SU-DHL-6 (cell line): ENCODE data around the gene RPTOR.

Experiments
- H2AFZ ChIP-seq: fragments of 200-600 bp; sonication (generic); 2 replicates; pipeline ENCODE4 v1.6.1; 2014; ENCODE audit warnings: low read depth, mild to moderate bottlenecking, moderate library complexity, mixed read lengths, antibody characterized with exemption, low read length; ENCODE audit not compliant: severe bottlenecking
- H3F3A ChIP-seq: fragments of 200-600 bp; shearing (Covaris generic); 2 replicates; pipeline ENCODE4 v1.6.0; 2016; ENCODE audit warnings: antibody characterized with exemption, mild to moderate bottlenecking; ENCODE audit not compliant: insufficient read depth
- H3K27ac ChIP-seq: fragments of 200-600 bp; sonication (generic); 2 replicates; pipeline ENCODE4 v1.5.1; 2016; ENCODE audit warnings: low read depth, mild to moderate bottlenecking, low read length, moderate library complexity, mixed read lengths
- H3K27me3 ChIP-seq: fragments of 200-600 bp; sonication (generic), shearing (Covaris generic); 2 replicates; pipeline ENCODE4 v1.6.0; 2014; ENCODE audit warnings: mild to moderate bottlenecking, low read length
- H3K36me3 ChIP-seq: fragments of 200-600 bp; sonication (generic); 2 replicates; pipeline ENCODE4 v1.6.1; 2014; ENCODE audit warnings: mild to moderate bottlenecking, low read length, mixed read lengths
- H3K4me2 ChIP-seq: fragments of 300-600, 200-600 bp; shearing (Covaris generic), sonication (generic); 2 replicates; pipeline ENCODE4 v1.6.0; 2014; ENCODE audit warnings: low read length, low read depth, mild to moderate bottlenecking; ENCODE audit not compliant: poor library complexity, severe bottlenecking
- H3K4me3 ChIP-seq: fragments of 200-600 bp; sonication (generic); 2 replicates; pipeline ENCODE4 v1.5.1; 2014; ENCODE audit warnings: antibody characterized with exemption, low read length, mild to moderate bottlenecking, mixed read lengths; ENCODE audit not compliant: insufficient read depth, poor library complexity, severe bottlenecking
- H3K79me2 ChIP-seq: fragments of 200-600 bp; sonication (generic); 2 replicates; pipeline ENCODE4 v1.6.1; 2014; ENCODE audit warnings: mild to moderate bottlenecking, low read length, moderate library complexity; ENCODE audit not compliant: insufficient read depth
- H3K9ac ChIP-seq: fragments of 200-600 bp; sonication (generic); 2 replicates; pipeline ENCODE4 v1.7.0; 2014; ENCODE audit warnings: mild to moderate bottlenecking, low read length
- H3K9me2 ChIP-seq: fragments of 200-600 bp; sonication (generic); replicated peaks from 2 replicates; pipeline ENCODE4 v1.6.1; 2014; ENCODE audit warnings: low read length; ENCODE audit not compliant: insufficient read depth
- H3K9me3 ChIP-seq: fragments of 200-600 bp; sonication (generic); 2 replicates; pipeline ENCODE4 v1.6.1; 2014; ENCODE audit warnings: low read length, mixed read lengths; ENCODE audit not compliant: insufficient read depth
- H4K20me1 ChIP-seq: fragments of 200-600 bp; sonication (generic); 2 replicates; pipeline ENCODE4 v1.6.1; 2014; ENCODE audit warnings: low read depth, mild to moderate bottlenecking, antibody characterized with exemption, low read length, moderate library complexity, mixed read lengths
- CTCF ChIP-seq: fragments of 200-600 bp; sonication (generic); IDR thresholded peaks from one replicate; pipeline ENCODE4 v1.5.1; 2017; ENCODE audit warnings: antibody characterized with exemption, mild to moderate bottlenecking, low read length, moderate library complexity; ENCODE audit not compliant: insufficient read depth, poor library complexity, severe bottlenecking
- EZH2phosphoT487 ChIP-seq: fragments of 200-600 bp; sonication (generic), shearing (Covaris generic); conservative IDR thresholded peaks from 2 replicates; pipeline ENCODE4 v1.6.1; 2018; ENCODE audit warnings: mild to moderate bottlenecking, antibody characterized with exemption, low read length, moderate library complexity, mixed read lengths

The RPTOR gene

GRCh38 chr17:81000334-81000630 is 455.6 kb downstream of the RPTOR start:
- Histone ChIP-seq H3K4me2 (no peak overlapping the region), H3K36me3 (no peaks in the 10 kb centered on the region), H3K9ac (no peak overlapping the region), H3K4me3 (no peak overlapping the region), H3K9me3 (no peaks in the 10 kb centered on the region), H4K20me1 (no peaks in the 10 kb centered on the region), H3F3A (no peaks in the 10 kb centered on the region), H3K9me2 (no peaks in the 10 kb centered on the region), H3K79me2 (no peaks in the 10 kb centered on the region), H3K27me3 (no peaks in the 10 kb centered on the region), H3K27ac (no peak overlapping the region), H2AFZ (no peak overlapping the region)
- TF ChIP-seq EZH2phosphoT487, result no peak
- TF ChIP-seq CTCF, result no peak

GRCh38 chr17:81000631-81001357 is 456.2 kb downstream of the RPTOR start:
- H3K27ac ChIP-seq, result no peak overlapping the region
- no peaks in the 10 kb centered on the region for H4K20me1 ChIP-seq
- no peaks in the 10 kb centered on the region for H3K79me2 ChIP-seq
- no peaks in the 10 kb centered on the region for H3K9me3 ChIP-seq
- no peak overlapping the region for H2AFZ ChIP-seq
- H3K9ac ChIP-seq, result no peak overlapping the region
- H3K36me3 ChIP-seq, result no peaks in the 10 kb centered on the region
- no peaks in the 10 kb centered on the region for H3K27me3 ChIP-seq
- no peaks in the 10 kb centered on the region for H3K9me2 ChIP-seq
- H3F3A ChIP-seq, result no peaks in the 10 kb centered on the region
- TF ChIP-seq CTCF, result no peak
- no peak overlapping the region for H3K4me3 ChIP-seq
- H3K4me2 ChIP-seq, result no peak overlapping the region

- Histone ChIP-seq H4K20me1 (no peaks in the 10 kb centered on the region), H3K36me3 (no peaks in the 10 kb centered on the region), H3K9me2 (no peaks in the 10 kb centered on the region), H3F3A (no peaks in the 10 kb centered on the region), H2AFZ (no peak overlapping the region), H3K4me2 (no peak overlapping the region), H3K4me3 (no peak overlapping the region), H3K27ac (no peak overlapping the region), H3K9me3 (no peaks in the 10 kb centered on the region), H3K27me3 (no peaks in the 10 kb centered on the region), H3K9ac (no peak overlapping the region), H3K79me2 (no peaks in the 10 kb centered on the region)
- TF ChIP-seq CTCF, result no peak
- no peak for TF ChIP-seq EZH2phosphoT487
Measured at GRCh38 chr17:81002013-81002384, 457.4 kb downstream of the RPTOR start.
